Activated naive CD8-positive, alpha-beta T cell treated with anti-CD3 and anti-CD28 coated beads, Interleukin-2, amount 50 U/mL, for 24 hours (primary cell): ENCODE data around the gene ALKBH5.
A peak's percentile ranks its signal among the peaks of the same experiment; 100 is the strongest.
"Not testable (repeated sequence)": the region's sequence is repeated elsewhere in the genome, so short reads cannot be mapped to it uniquely, and the experiment has no call there.

ENCODE experiments used
- ATAC-seq: fragments of 150-1000 bp; cut with Tn5 transposase; one replicate; pipeline ENCODE4 v1.10.0; 2021
- DNase-seq: peaks from one replicate; pipeline ENCODE4 v3.0.0; 2021
- H3K27ac Mint-ChIP-seq: one replicate; pipeline ENCODE4 v1.8.0; 2021; ENCODE audit warnings: mild to moderate bottlenecking, mixed read lengths
- H3K27me3 Mint-ChIP-seq: one replicate; pipeline ENCODE4 v1.8.0; 2021; ENCODE audit warnings: mixed read lengths
- H3K36me3 Mint-ChIP-seq: one replicate; pipeline ENCODE4 v1.8.0; 2021; ENCODE audit warnings: low read depth, mixed read lengths
- H3K4me1 Mint-ChIP-seq: one replicate; pipeline ENCODE4 v1.8.0; 2021; ENCODE audit warnings: mixed read lengths
- H3K4me3 Mint-ChIP-seq: one replicate; pipeline ENCODE4 v1.8.0; 2021; ENCODE audit warnings: mild to moderate bottlenecking, moderate library complexity, mixed read lengths
- H3K9me3 Mint-ChIP-seq: one replicate; pipeline ENCODE4 v1.8.0; 2021; ENCODE audit warnings: mixed read lengths

Gene ALKBH5

DNA sequence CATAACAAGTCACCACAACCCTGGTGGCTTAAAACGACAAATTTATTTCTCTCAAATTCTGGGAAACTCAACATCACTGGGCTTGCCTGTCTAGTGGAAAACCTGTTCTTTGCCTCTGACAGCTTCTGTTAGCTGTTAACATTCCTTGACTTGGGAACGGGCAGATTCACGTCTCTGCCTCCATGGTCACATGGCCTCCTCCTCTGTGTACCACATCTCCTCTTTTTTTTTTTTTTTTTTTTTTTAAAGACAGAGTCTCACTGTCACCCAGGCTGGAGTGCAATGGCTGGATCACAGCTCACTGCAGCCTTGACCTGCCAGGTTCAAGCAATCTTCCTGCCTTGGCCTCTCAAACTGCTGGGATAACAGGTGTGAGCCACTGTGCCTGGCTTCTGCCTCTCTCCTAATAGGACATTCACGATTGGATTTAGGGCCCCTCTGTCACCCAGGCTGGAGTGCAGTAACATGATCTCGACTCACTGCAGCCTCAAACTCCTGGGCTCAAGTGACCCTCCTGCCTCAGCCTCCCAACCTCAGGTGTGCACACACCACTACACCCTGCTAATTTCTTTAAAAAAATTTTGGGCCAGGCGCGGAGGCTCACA, 30.1 kb downstream of the ALKBH5 start:
- Mint-ChIP-seq H3K36me3 (peaks cover 10% of the 10 kb centered on the region), H3K9me3 (no peaks in the 10 kb centered on the region), H3K27me3 (no peaks in the 10 kb centered on the region), H3K4me1 (no peaks in the 10 kb centered on the region), H3K27ac (no peak overlapping the region), H3K4me3 (no peak overlapping the region)
- no peak for ATAC-seq
- no peak for DNase-seq

DNA sequence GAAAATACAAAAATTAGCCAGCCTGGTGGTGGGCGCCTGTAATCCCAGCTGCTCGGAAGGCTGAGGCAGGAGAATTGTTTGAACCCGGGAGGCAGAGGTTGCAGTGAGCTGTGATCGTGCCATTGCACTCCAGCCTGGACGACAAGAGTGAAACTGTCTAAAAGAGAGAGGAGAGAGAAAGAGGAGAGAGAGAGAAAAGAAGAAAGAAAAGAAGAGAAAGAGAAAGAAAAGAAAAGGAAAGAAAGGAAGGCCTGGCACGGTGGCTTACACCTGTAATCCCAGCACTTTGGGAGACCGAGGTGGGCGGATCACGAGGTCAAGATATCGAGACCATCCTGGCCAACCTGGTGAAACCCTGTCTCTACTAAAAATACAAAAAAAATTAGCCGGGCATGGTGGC, 33.3 kb downstream of the ALKBH5 start:
- H3K4me1 Mint-ChIP-seq, H3K36me3 Mint-ChIP-seq, ATAC-seq, H3K4me3 Mint-ChIP-seq, H3K27me3 Mint-ChIP-seq, H3K27ac Mint-ChIP-seq, DNase-seq, H3K9me3 Mint-ChIP-seq: not testable (repeated sequence)

DNA sequence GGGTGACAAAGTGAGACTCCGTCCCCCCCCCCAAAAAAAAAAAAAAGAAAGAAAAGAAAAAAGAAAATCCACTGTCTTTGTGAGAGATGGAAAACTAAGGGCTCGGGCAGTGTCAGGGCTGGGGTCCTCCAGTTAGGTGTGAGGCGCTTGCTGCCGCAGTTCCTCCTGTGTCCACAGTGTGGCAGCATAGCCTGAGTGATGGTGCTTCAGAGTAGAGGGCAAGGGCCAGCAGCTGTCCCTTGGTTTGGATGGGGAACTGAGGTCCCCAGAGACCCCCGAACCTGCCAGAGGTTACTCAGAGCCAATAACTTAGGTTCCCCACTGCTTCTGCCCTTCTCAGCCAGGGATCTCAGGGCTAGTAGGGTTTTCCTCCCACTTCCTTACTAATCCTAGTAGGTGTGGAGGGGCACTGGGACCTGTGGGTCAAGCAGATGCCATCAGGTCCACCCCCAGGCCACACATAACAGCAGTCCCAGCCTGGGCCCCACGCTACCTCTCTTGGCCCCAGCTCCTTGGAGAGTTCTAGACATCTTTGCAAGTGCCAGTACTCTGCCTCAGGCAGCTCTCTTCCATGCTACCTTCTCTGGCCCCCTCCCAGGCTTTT, 33.9 kb downstream of the ALKBH5 start:
- Mint-ChIP-seq H3K4me1 (no peaks in the 10 kb centered on the region), H3K27ac (no peak overlapping the region), H3K36me3 (no peaks in the 10 kb centered on the region), H3K9me3 (no peaks in the 10 kb centered on the region), H3K27me3 (no peaks in the 10 kb centered on the region), H3K4me3 (no peak overlapping the region)
- ATAC-seq (peak; percentile 80), DNase-seq (peak; percentile 82)

DNA sequence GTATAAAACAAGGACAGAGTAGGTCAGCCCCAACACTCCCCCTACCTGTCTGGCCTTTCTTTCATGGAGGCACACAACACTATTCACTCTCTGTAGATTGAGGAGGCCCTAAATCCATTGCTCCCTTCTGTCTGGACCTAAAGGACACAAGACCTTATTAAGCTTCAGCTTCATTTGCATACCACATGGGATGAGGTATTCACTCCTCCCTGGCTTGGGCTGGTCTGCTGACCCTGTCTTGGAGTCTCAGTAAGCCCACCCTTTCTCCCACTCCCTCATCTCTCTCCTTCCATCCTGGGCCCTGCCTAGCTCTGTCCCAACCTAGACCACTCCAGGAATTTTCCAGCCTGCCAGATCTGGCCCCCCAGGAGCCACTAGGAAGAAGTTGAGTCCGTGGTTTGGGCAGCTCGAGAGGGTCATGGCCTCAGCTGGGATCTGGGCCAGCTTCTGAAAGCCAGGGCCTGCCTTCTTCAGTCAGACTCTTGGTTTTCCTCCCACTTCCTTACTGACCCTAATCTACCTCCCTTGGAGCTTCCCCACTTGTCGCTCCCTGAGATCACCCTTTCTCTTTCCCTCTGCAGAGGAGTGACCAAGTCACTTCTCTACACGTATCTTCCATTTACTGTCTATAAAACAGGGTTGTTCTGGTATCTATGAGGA, 35.3 kb downstream of the ALKBH5 start:
- H3K4me1 Mint-ChIP-seq, result no peaks in the 10 kb centered on the region
- DNase-seq, result no peak
- H3K27me3 Mint-ChIP-seq, result no peaks in the 10 kb centered on the region
- H3K9me3 Mint-ChIP-seq, result no peaks in the 10 kb centered on the region
- no peak for ATAC-seq
- H3K27ac Mint-ChIP-seq, result no peak overlapping the region
- H3K4me3 Mint-ChIP-seq, result no peak overlapping the region
- no peaks in the 10 kb centered on the region for H3K36me3 Mint-ChIP-seq

DNA sequence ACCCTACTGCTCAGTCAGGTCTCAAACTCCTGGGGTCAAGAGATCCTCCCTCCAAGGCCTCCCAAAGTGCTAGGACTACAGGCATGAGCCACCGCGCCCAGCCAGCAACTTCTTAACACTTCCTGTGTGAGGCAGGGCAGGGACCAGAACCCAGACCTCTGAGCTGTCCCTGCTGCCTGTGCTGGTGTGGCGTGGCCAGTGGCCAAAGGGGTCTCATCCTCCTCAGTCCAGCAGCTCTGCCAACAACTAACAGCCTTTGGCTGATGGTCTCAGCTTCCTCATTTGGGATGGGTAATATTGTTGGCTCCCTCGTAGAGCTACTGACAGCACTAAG, 40.4 kb downstream of the ALKBH5 start:
- H3K27ac Mint-ChIP-seq, result no peak overlapping the region
- H3K4me3 Mint-ChIP-seq, result no peak overlapping the region
- H3K4me1 Mint-ChIP-seq, result peaks cover 16% of the 10 kb centered on the region
- DNase-seq, result no peak
- H3K9me3 Mint-ChIP-seq, result no peaks in the 10 kb centered on the region
- no peaks in the 10 kb centered on the region for H3K27me3 Mint-ChIP-seq
- ATAC-seq, result no peak
- no peaks in the 10 kb centered on the region for H3K36me3 Mint-ChIP-seq

DNA sequence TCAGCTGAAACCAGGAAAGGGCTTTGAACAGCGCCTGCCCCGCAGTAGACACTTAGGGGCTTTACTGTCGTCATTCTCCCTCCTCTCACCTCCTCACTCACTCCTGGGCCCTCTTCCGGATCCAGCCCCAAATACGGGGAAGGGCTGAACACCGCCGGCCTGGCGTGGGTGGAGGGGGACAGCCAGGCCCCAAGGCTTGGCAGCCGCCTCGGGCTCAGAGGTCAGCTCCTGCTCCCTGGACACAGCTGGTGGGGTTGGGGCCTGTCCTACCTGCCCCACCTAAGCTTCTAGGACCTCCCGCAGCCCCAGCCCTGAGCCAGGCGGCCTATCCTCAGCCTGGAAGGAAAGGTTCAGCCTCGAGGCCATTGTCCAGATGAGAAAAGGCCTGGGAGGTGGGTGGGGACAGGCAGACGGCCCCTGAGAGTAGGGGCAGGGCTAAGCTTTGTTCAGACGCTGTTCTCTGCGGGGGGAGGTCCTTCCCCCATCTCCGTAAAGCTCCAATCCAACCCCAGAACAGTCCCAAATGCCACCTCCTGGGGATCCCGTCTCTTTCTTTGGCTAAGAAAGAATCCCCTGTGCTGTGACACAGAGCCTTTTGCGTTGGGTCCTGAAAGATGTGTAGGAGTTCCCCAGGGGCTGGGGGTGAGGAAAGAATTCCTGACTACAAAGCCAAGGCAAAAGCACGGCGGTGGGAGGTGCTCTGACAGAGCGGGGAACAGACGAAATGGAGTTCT, 40.9 kb downstream of the ALKBH5 start:
- Mint-ChIP-seq H3K4me1 (peaks cover 16% of the 10 kb centered on the region), H3K27me3 (no peaks in the 10 kb centered on the region), H3K27ac (peak overlapping the region; percentile 54), H3K9me3 (no peaks in the 10 kb centered on the region), H3K36me3 (no peaks in the 10 kb centered on the region), H3K4me3 (peak overlapping the region; percentile 73)
- DNase-seq (no peak), ATAC-seq (no peak)

DNA sequence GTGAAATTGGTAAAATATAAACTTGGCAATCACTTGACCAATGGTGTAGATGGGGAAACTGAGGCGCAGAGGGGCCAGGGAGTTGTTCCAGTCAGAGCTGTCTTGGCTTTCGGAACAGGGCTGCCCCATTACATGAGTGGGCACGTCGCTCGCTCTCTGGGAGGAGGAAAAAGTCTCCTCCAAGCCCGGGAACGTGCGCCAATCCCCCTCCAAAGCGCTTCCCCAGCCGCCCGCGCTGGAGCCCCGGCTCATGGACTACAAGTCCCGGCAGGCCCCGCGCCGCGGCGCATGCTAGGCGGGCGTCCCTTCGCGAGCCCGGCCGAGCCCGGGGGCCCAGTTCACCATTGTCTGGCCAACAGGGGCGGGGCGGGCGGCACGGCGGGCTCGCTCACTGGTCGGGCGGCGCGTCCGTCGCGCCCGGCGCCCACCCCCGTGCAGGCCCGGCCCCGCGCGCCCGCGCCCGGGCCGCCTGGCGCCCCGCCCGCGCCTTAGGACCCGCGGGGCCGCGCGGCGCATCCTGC, 41.6 kb downstream of the ALKBH5 start, which contains the start of gene LLGL1:
Gene LLGL1 (plus strand): TSS at position 515 of the 521 bp plus-strand sequence. CDS start 48 bp downstream, outside the sequence.
- DNase-seq (peak; percentile 97), ATAC-seq (peak; percentile 95)
- H3K27ac Mint-ChIP-seq, result peak within 1 kb of the TSS; percentile 93
- no peaks in the 10 kb centered on the region for H3K36me3 Mint-ChIP-seq
- H3K4me3 Mint-ChIP-seq, result peak within 1 kb of the TSS; percentile 100
- H3K27me3 Mint-ChIP-seq, result no peaks in the 10 kb centered on the region
- no peaks in the 10 kb centered on the region for H3K9me3 Mint-ChIP-seq
- H3K4me1 Mint-ChIP-seq, result peaks cover 16% of the 10 kb centered on the region

DNA sequence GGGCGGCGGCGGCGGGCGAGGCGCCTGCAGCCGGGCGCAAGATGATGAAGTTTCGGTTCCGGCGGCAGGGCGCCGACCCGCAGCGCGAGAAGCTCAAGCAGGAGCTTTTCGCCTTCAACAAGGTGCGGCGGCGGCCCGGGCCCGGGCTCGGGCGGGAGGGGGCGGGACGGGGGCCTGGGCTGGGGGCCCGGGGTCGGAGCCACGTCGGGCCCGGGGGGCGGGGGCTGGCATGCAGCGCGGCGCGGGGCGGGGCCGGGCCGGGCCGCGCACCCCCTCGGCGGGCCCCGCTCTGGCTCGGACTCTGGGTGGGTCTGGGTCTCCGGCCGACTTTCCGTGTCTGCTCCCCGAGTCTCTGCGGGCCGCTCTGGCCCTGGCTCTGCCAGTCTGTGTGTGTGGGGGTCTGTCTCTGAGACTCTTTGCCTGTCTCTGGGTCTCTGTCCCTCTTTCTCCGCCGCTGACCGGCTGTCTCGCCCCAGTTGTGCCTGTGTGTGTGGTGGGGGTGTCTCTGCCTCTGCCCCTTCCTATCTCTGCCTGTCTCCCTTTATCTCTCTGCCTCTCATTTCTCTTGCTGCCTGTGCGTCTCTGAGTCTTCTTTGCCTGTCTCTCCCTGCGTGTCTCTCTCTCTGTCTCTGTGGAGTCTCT, 42.1 kb downstream of the ALKBH5 start:
- H3K36me3 Mint-ChIP-seq, result no peaks in the 10 kb centered on the region
- no peaks in the 10 kb centered on the region for H3K9me3 Mint-ChIP-seq
- ATAC-seq, result peak; percentile 14
- H3K4me3 Mint-ChIP-seq, result peak overlapping the region; percentile 100
- peak overlapping the region; percentile 93 for H3K27ac Mint-ChIP-seq
- no peak for DNase-seq
- peaks cover 16% of the 10 kb centered on the region for H3K4me1 Mint-ChIP-seq
- H3K27me3 Mint-ChIP-seq, result no peaks in the 10 kb centered on the region

DNA sequence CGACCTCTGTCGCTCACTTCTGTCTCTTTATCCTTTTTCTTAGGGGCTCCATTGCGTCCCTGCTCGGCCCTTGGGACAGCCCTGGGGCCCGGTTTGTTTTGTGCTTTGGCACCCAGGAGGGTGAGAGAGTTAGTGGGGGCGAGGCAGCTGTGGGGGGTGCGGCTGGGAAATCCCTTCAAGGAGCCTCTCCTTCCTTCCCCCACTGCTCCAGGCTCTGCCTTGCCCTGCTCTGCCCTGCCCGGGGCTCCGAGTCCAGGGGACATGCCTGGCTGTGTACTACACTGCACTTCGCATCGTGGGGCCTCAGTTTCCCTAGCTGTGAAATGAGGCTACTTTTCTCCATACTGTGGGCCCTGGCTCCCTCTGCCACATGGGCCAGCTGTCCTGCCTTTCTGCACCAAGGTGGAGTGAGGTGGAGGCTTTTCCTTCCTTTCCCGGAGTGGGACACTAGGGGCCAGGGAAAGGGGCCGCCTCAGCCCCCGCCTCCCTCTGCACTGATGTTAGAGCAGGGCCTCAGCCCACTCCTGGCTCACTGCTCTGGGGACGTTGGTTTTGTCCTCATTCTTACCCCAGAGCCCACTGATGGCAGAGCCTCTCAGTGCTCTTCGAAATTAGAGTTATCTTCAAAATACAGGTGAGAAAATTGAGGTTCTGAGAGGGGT, 42.8 kb downstream of the ALKBH5 start:
- H3K4me3 Mint-ChIP-seq, result peak overlapping the region; percentile 100
- H3K27me3 Mint-ChIP-seq, result no peaks in the 10 kb centered on the region
- H3K36me3 Mint-ChIP-seq, result no peaks in the 10 kb centered on the region
- ATAC-seq (no peak), DNase-seq (peak; percentile 31)
- peak overlapping the region; percentile 93 for H3K27ac Mint-ChIP-seq
- H3K4me1 Mint-ChIP-seq, result peaks cover 16% of the 10 kb centered on the region
- no peaks in the 10 kb centered on the region for H3K9me3 Mint-ChIP-seq

DNA sequence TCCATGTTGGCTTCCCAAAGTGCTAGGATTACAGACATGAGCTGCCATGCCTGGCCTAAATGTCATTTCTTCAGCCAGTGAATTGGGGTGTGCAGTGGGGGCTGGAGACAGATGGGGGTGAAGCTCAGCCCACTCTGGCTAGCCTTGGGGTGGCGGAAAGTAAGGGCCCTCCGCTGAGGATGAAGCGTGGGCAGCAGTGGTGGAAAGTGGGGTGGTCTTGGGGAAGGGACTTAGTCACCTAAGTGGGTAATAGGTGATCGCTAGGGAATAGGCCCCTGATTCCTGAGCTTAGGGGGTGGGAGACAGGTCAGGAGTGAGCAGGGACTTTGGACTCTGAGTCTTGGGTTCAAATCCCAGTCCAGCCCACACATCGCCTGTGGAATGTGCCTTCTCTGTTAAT, 44.0 kb downstream of the ALKBH5 start:
- H3K9me3 Mint-ChIP-seq, result no peaks in the 10 kb centered on the region
- ATAC-seq, result no peak
- DNase-seq, result no peak
- H3K27ac Mint-ChIP-seq, result no peak overlapping the region
- no peaks in the 10 kb centered on the region for H3K36me3 Mint-ChIP-seq
- no peak overlapping the region for H3K4me3 Mint-ChIP-seq
- H3K27me3 Mint-ChIP-seq, result no peaks in the 10 kb centered on the region
- H3K4me1 Mint-ChIP-seq, result peaks cover 16% of the 10 kb centered on the region

DNA sequence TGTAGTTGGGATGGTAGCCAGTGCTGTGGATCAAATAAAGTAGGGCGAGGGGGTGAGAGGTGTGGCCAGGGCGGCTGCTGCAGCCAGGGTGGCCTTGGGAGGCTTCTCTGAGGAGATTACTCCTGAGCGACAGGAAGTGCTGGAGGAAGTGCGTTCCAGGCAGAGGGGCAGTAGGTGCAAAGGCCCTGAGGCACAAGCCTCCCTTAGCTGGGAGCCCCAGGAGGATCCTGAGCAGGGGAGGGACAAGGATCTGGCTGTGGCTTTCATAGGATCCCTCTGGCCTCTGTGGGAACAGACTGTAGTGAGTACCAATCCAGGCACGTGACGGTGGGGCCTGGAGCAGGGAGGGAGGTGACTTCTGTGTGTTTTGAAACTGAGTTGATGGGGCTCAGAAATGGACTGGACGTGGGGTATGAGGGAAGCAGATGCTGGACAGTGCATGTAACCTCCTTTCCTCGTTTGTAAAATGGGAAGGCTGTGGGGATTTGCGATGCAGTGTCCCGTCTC, 44.6 kb downstream of the ALKBH5 start:
- DNase-seq (no peak), ATAC-seq (no peak)
- Mint-ChIP-seq H3K27me3 (no peaks in the 10 kb centered on the region), H3K4me3 (no peak overlapping the region), H3K9me3 (no peaks in the 10 kb centered on the region), H3K36me3 (no peaks in the 10 kb centered on the region), H3K27ac (no peak overlapping the region), H3K4me1 (peaks cover 16% of the 10 kb centered on the region)

DNA sequence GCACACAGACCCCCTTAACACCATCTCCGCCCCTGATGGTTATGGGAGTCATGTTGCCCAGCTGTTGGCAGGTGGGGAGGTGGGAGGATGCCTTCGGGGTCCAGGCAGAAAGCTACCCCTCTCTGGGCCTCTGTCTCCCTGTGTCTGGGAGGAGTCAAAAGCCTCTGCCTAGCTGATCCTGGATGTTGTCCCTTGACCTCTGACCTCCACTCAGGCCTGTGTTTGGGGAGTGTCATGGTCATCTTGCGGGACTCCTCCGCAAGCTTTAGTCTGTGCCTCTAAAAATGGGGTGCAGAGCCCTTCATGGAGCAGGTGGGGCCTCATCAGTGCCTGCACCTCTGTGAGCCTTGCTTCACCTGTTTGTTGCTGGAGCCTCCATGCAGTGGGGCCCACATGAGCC, 45.6 kb downstream of the ALKBH5 start:
- Mint-ChIP-seq H3K4me3 (no peak overlapping the region), H3K4me1 (peaks cover 16% of the 10 kb centered on the region), H3K27me3 (no peaks in the 10 kb centered on the region), H3K9me3 (no peaks in the 10 kb centered on the region), H3K27ac (no peak overlapping the region), H3K36me3 (no peaks in the 10 kb centered on the region)
- ATAC-seq (no peak), DNase-seq (no peak)

DNA sequence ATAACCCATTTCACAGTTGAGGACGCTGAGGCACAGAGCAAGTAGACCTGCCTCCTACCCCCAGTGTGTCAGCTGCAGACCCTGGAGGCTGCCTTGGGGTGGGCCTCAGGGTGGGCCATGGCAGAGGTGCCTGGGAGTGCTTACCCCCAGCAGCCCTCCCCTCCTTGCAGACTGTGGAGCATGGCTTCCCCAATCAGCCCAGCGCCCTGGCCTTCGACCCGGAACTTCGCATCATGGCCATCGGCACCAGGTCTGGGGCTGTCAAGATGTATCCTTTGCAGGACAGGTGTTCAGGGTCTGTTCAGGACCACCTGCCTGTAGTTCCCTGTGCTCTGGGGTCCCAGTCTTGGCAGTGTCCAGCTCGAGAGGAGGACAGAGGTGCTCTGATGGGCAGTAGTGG, 46.1 kb downstream of the ALKBH5 start:
- Mint-ChIP-seq H3K4me3 (no peak overlapping the region), H3K9me3 (no peaks in the 10 kb centered on the region), H3K4me1 (peaks cover 16% of the 10 kb centered on the region), H3K27ac (no peak overlapping the region), H3K36me3 (no peaks in the 10 kb centered on the region), H3K27me3 (no peaks in the 10 kb centered on the region)
- DNase-seq (no peak), ATAC-seq (no peak)
